HepG2 (cell line): ENCODE measurements around the gene PTPN2. TPM values are rescaled to one million over a fixed set of nuclear protein-coding genes. Genes with fewer than 3 reads are reported as not detected.
A peak's percentile ranks its signal among the peaks of the same experiment; 100 is the strongest.

Source experiments
- ARID4A ChIP-seq: sonication (generic); formaldehyde crosslinking; IDR thresholded peaks from 2 replicates; pipeline ENCODE4 v1.5.0; 2020; ENCODE audit warnings: mild to moderate bottlenecking, missing genetic modification reagents, borderline replicate concordance
- ARNT ChIP-seq: fragments of 450-650 bp; IDR thresholded peaks from 2 replicates; pipeline ENCODE4 v1.6.1; 2017
- ATF3 ChIP-seq: sonication (generic); formaldehyde crosslinking; IDR thresholded peaks from 2 replicates; pipeline ENCODE4 v1.4.0; 2020; ENCODE audit warnings: missing genetic modification reagents
- BHLHE40 ChIP-seq: IDR thresholded peaks from 2 replicates; pipeline ENCODE4 v1.6.1; 2011; ENCODE audit warnings: low read length, improper control_type of control experiment
- DBP ChIP-seq: sonication (generic); formaldehyde crosslinking; IDR thresholded peaks from 2 replicates; pipeline ENCODE4 v1.4.0; 2020; ENCODE audit warnings: missing genetic modification reagents; ENCODE audit errors: not compliant biosample characterization
- GPN1 ChIP-seq: sonication (generic); formaldehyde crosslinking; IDR thresholded peaks from 2 replicates; pipeline ENCODE4 v1.5.1; 2020; ENCODE audit warnings: missing genetic modification reagents, borderline replicate concordance
- HDAC1 ChIP-seq: sonication (generic); formaldehyde crosslinking; IDR thresholded peaks from 2 replicates; pipeline ENCODE4 v1.5.1; 2020; ENCODE audit warnings: mild to moderate bottlenecking, missing genetic modification reagents
- HMGA1 ChIP-seq: sonication (generic); formaldehyde crosslinking; conservative IDR thresholded peaks from 2 replicates; pipeline ENCODE4 v1.4.0; 2020; ENCODE audit warnings: missing genetic modification reagents
- HNRNPL ChIP-seq: fragments of 200-400 bp; formaldehyde crosslinking; IDR thresholded peaks from 2 replicates; pipeline ENCODE4 v1.6.1; 2017; ENCODE audit warnings: mild to moderate bottlenecking, low read depth, low read length
- MEIS1 ChIP-seq: sonication (generic); formaldehyde crosslinking; IDR thresholded peaks from 2 replicates; pipeline ENCODE4 v1.9.0; 2021; ENCODE audit warnings: mild to moderate bottlenecking, missing genetic modification reagents, moderate library complexity, borderline replicate concordance
- NR2F6 ChIP-seq, 2 experiments: IDR thresholded peaks; 2 replicates each; pipeline ENCODE4 v1.6.1; 2016; ENCODE audit warnings: antibody characterized with exemption in 1 of 2, mild to moderate bottlenecking in 1 of 2
- PLSCR1 ChIP-seq: sonication (generic); formaldehyde crosslinking; IDR thresholded peaks from 2 replicates; pipeline ENCODE4 v1.5.0; 2020; ENCODE audit warnings: missing genetic modification reagents, mild to moderate bottlenecking, borderline replicate concordance
- PRMT3 ChIP-seq: sonication (generic); formaldehyde crosslinking; IDR thresholded peaks from 2 replicates; pipeline ENCODE4 v1.8.1; 2022; ENCODE audit warnings: low read depth, mild to moderate bottlenecking, moderate library complexity, missing genetic modification reagents, borderline replicate concordance
- REXO4 ChIP-seq: sonication (generic); formaldehyde crosslinking; IDR thresholded peaks from 2 replicates; pipeline ENCODE4 v1.8.0; 2022; ENCODE audit warnings: missing genetic modification reagents, mild to moderate bottlenecking, borderline replicate concordance
- RFXANK ChIP-seq: IDR thresholded peaks from 2 replicates; pipeline ENCODE4 v1.6.1; 2016
- SP140L ChIP-seq: sonication (generic); formaldehyde crosslinking; IDR thresholded peaks from 2 replicates; pipeline ENCODE4 v1.4.0; 2020; ENCODE audit warnings: missing genetic modification reagents, borderline replicate concordance
- TBP ChIP-seq: sonication (generic); formaldehyde crosslinking; IDR thresholded peaks from 2 replicates; pipeline ENCODE4 v1.5.0; 2020; ENCODE audit warnings: missing genetic modification reagents
- ZBTB26 ChIP-seq: IDR thresholded peaks from 2 replicates; pipeline ENCODE4 v1.6.1; 2016; ENCODE audit warnings: missing compliant biosample characterization, missing genetic modification reagents, borderline replicate concordance
- ZNF234 ChIP-seq: sonication (generic); formaldehyde crosslinking; conservative IDR thresholded peaks from 2 replicates; pipeline ENCODE4 v1.5.1; 2020; ENCODE audit warnings: mild to moderate bottlenecking, missing genetic modification reagents
- ZNF335 ChIP-seq: sonication (generic); formaldehyde crosslinking; IDR thresholded peaks from 2 replicates; pipeline ENCODE4 v1.4.0; 2020; ENCODE audit warnings: missing genetic modification reagents
- ZNF446 ChIP-seq: sonication (generic); formaldehyde crosslinking; IDR thresholded peaks from 2 replicates; pipeline ENCODE4 v1.5.0; 2020; ENCODE audit warnings: mild to moderate bottlenecking, missing genetic modification reagents
- ZNF883 ChIP-seq: sonication (generic); formaldehyde crosslinking; IDR thresholded peaks from 2 replicates; pipeline ENCODE4 v1.5.1; 2020; ENCODE audit warnings: mild to moderate bottlenecking, missing genetic modification reagents; ENCODE audit errors: not compliant biosample characterization
- polyA plus RNA-seq, 8 experiments: library from polyadenylated mRNA; depleted of rRNA in 3 of 8; stranded (reverse) in 7 of 8; unstranded in 1 of 8; fragments of >200 nt; fragmentation: Illumina TruSeq in 4 of 8; extraction: Trizol in 4 of 8; gene quantifications; 2 replicates each; pipeline versions ENCODE4 v1.2.1 to v1.2.3, GENCODE V29; 2011 to 2016; ENCODE audit warnings: low read depth in 4 of 8, missing spikeins in 1 of 8, mixed read lengths in 1 of 8; ENCODE audit not compliant: insufficient read depth in 1 of 8
- total RNA-seq, 5 experiments: library from RNA; depleted of rRNA; stranded (reverse); fragments of >200 nt; fragmentation: Illumina TruSeq; extraction: Trizol; gene quantifications; 2 replicates each; pipeline ENCODE4 v1.2.3, GENCODE V29; 2016; ENCODE audit warnings: low read depth in 1 of 5

The PTPN2 gene
- total and polyA plus RNA-seq, 2 of the 13 experiments (the other 11 are each of a cell fraction or from before 2014, with no cell fraction given), result 24.9 to 41.5 TPM

GRCh38 chr18:12766986-12767433, 117.0 kb downstream of the PTPN2 start (continued):
- TF ChIP-seq ARID4A (peak; percentile 64; the same call in 1 of the 2 replicates), SP140L (CRISPR knock-in tag) (no peak), HMGA1 (no peak), ATF3 (no peak), GPN1 (no peak), PLSCR1 (CRISPR knock-in tag) (no peak), ZBTB26 (CRISPR knock-in tag) (peak; percentile 59; the same call in 1 of the 2 replicates), ZNF335 (CRISPR knock-in tag) (peak; percentile 78; the same call in 1 of the 2 replicates), MEIS1 (CRISPR knock-in tag) (no peak), RFXANK (CRISPR knock-in tag) (0 out of 2 replicates have a peak, but pooled peaks have one; percentile 71), HDAC1 (CRISPR knock-in tag) (0 out of 2 replicates have a peak, but pooled peaks have one; percentile 19), ZNF234 (CRISPR knock-in tag) (no peak), HNRNPL (no peak), ARNT (no peak), ZNF446 (CRISPR knock-in tag) (no peak), TBP (no peak), REXO4 (no peak), DBP (CRISPR knock-in tag) (no peak), ZNF883 (CRISPR knock-in tag) (no peak), PRMT3 (no peak), NR2F6 (IDR thresholded peaks at IDR 0.05) (peak; percentile 97), NR2F6 (CRISPR knock-in tag; IDR thresholded peaks at IDR 0.05) (peak; percentile 99), BHLHE40 (peak; percentile 42)
